Stimulated activated CD4-positive, alpha-beta T cell treated with anti-CD3 and anti-CD28 coated beads, Interleukin-2, amount 100 ng/mL, for 48 hours (primary cell): ENCODE measurements around the gene AUNIP.

Experiments used
- DNase-seq, 2 donors: peaks; one replicate each; pipeline ENCODE4 v3.0.0-alpha.2; 2020

AUNIP gene

GRCh38 chr1:25888426-25888987, 29.2 kb upstream of the AUNIP start:
- DNase-seq: no peak

- no peak for DNase-seq
Observed at GRCh38 chr1:25885602-25886001, 26.3 kb upstream of the AUNIP start.

GRCh38 chr1:25881266-25881665, 22.0 kb upstream of the AUNIP start:
- DNase-seq: no peak

GRCh38 chr1:25880518-25880917, 21.3 kb upstream of the AUNIP start:
- DNase-seq: no peak

- DNase-seq: no peak
Observed at GRCh38 chr1:25879675-25880074, 20.4 kb upstream of the AUNIP start.

GRCh38 chr1:25878690-25879089, 19.4 kb upstream of the AUNIP start:
- no peak for DNase-seq

- DNase-seq: no peak
Observed at GRCh38 chr1:25877155-25877554, 17.9 kb upstream of the AUNIP start.

- DNase-seq: no peak
Observed at GRCh38 chr1:25876693-25877077, 17.4 kb upstream of the AUNIP start.

- DNase-seq: peak in 1 of 2 donors; percentile 23
Observed at GRCh38 chr1:25875856-25876692, 16.8 kb upstream of the AUNIP start.

GRCh38 chr1:25875154-25875855, 16.0 kb upstream of the AUNIP start, which contains the start of gene PAQR7:
Gene PAQR7 (minus strand): TSS chr1:25875708. CDS start chr1:25863839, 11,869 bp downstream.
- peak; percentile 37 to 52 for DNase-seq

GRCh38 chr1:25874635-25875153, 15.4 kb upstream of the AUNIP start:
- no peak for DNase-seq

GRCh38 chr1:25874209-25874608, 15.0 kb upstream of the AUNIP start:
- DNase-seq: no peak

GRCh38 chr1:25873120-25873519, 13.9 kb upstream of the AUNIP start:
- DNase-seq: no peak

GRCh38 chr1:25872713-25873112, 13.5 kb upstream of the AUNIP start:
- DNase-seq: no peak

- DNase-seq: no peak
Observed at GRCh38 chr1:25871704-25872494, 12.6 kb upstream of the AUNIP start.

GRCh38 chr1:25871086-25871703, 11.9 kb upstream of the AUNIP start:
- DNase-seq: no peak

GRCh38 chr1:25870614-25871013, 11.4 kb upstream of the AUNIP start:
- DNase-seq: no peak

- no peak for DNase-seq
Observed at GRCh38 chr1:25869909-25870606, 10.8 kb upstream of the AUNIP start.

GRCh38 chr1:25867210-25867991, 8.1 kb upstream of the AUNIP start:
- no peak for DNase-seq

- DNase-seq: no peak
Observed at GRCh38 chr1:25866288-25866687, 7.0 kb upstream of the AUNIP start.

- no peak for DNase-seq
Observed at GRCh38 chr1:25864434-25864833, 5.2 kb upstream of the AUNIP start.
